Kidney epithelial cell (primary cell): Measurements from ENCODE around the gene ADGRG7. TPM values are rescaled to one million over a fixed set of nuclear protein-coding genes. Genes with fewer than 3 reads are reported as not detected.
"Not testable (repeated sequence)": the region's sequence is repeated elsewhere in the genome, so short reads cannot be mapped to it uniquely, and the experiment has no call there.

Experiments used
- DNase-seq: peaks from one replicate; pipeline ENCODE4 v3.0.0-alpha.2; 2010; ENCODE audit warnings: low read depth
- H3K27me3 ChIP-seq: 2 replicates; pipeline ENCODE4 v1.6.0; 2011; ENCODE audit warnings: low read length; ENCODE audit not compliant: control insufficient read depth, insufficient read depth
- H3K36me3 ChIP-seq: 2 replicates; pipeline ENCODE4 v1.5.1; 2011; ENCODE audit warnings: low read length; ENCODE audit not compliant: control insufficient read depth, insufficient read depth
- H3K4me3 ChIP-seq: 2 replicates; pipeline ENCODE4 v1.5.1; 2011; ENCODE audit warnings: low read depth, mild to moderate bottlenecking, control low read depth, low read length
- total RNA-seq: library from RNA; depleted of rRNA; stranded (reverse); fragments of >200 nt; gene quantifications from 2 replicates; pipeline ENCODE4 v1.2.3, GENCODE V29; 2015
- TF ChIP-seq, protein P1 (sequence below): IDR thresholded peaks from 2 replicates; pipeline ENCODE4 v1.5.1; 2011; ENCODE audit warnings: mild to moderate bottlenecking, moderate library complexity, low read length, control low read depth, inconsistent platforms; ENCODE audit not compliant: insufficient read depth, poor library complexity, severe bottlenecking

ADGRG7 gene
- total RNA-seq, 1 donor from 2014 or later, result not detected

DNA sequence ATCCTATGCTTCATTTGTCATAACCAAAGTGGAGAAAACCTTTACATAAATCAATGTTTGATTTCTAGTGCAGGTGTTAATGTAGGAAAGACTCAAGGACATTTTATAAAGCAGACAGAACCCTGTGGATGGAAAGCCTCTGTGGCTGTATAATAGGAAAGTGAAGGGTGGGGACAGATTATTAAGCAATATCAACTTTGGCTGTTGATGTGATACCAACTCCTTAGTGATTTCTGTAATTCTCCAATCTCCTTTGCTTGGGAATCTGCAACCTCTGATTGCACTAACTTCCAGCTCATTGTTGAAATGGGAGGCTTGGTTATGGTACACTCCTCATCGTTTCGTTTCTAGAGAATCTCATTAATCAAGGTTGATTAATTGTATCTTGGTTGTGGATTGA lies 29.3 kb upstream of the ADGRG7 start:
- Histone ChIP-seq H3K4me3 (no peak overlapping the region), H3K27me3 (no peaks in the 10 kb centered on the region), H3K36me3 (no peaks in the 10 kb centered on the region)
- no peak for DNase-seq
- TF ChIP-seq, protein P1, sequence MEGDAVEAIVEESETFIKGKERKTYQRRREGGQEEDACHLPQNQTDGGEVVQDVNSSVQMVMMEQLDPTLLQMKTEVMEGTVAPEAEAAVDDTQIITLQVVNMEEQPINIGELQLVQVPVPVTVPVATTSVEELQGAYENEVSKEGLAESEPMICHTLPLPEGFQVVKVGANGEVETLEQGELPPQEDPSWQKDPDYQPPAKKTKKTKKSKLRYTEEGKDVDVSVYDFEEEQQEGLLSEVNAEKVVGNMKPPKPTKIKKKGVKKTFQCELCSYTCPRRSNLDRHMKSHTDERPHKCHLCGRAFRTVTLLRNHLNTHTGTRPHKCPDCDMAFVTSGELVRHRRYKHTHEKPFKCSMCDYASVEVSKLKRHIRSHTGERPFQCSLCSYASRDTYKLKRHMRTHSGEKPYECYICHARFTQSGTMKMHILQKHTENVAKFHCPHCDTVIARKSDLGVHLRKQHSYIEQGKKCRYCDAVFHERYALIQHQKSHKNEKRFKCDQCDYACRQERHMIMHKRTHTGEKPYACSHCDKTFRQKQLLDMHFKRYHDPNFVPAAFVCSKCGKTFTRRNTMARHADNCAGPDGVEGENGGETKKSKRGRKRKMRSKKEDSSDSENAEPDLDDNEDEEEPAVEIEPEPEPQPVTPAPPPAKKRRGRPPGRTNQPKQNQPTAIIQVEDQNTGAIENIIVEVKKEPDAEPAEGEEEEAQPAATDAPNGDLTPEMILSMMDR, result no peak

DNA sequence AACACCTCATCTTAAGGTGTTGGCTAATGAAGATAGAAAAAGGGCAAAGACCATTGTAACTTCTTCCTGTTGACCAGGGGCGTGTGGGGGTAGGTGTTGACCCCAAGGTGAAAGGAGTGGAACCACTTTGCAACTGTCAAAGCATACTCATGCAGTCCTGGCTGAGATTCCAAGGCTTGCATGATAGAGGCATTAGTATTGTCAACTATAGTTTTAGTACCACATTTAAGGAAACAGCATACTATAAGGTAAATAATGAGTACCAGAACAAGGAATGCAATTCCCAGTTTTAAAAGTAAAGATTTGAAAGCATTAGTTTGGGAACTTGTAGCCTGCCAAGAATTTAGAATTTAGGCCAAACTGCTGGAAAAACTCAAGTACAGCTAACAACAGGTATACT lies 27.8 kb upstream of the ADGRG7 start:
- DNase-seq, result no peak
- Histone ChIP-seq H3K4me3 (no peak overlapping the region), H3K36me3 (no peaks in the 10 kb centered on the region), H3K27me3 (no peaks in the 10 kb centered on the region)
- TF ChIP-seq, protein P1, result no peak

DNA sequence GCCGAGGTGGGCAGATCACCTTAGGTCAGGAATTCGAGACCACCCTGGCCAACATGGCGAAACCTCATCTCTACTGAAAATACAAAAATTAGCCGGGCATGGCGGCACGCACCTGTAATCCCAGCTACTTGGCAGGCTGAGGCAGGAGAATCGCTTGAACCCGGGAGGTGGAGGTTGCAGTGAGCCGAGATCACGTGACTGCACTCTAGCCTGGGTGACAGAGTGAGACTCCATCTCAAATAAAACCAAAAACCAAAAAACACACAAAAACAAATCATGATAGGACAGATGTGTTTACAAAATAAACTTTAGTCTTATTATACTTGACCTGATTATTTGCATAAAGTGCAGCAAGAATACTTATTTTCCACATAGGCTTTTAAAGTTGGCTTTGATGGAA lies 27.2 kb upstream of the ADGRG7 start:
- not testable (repeated sequence) for H3K4me3 ChIP-seq, H3K27me3 ChIP-seq, DNase-seq, H3K36me3 ChIP-seq

DNA sequence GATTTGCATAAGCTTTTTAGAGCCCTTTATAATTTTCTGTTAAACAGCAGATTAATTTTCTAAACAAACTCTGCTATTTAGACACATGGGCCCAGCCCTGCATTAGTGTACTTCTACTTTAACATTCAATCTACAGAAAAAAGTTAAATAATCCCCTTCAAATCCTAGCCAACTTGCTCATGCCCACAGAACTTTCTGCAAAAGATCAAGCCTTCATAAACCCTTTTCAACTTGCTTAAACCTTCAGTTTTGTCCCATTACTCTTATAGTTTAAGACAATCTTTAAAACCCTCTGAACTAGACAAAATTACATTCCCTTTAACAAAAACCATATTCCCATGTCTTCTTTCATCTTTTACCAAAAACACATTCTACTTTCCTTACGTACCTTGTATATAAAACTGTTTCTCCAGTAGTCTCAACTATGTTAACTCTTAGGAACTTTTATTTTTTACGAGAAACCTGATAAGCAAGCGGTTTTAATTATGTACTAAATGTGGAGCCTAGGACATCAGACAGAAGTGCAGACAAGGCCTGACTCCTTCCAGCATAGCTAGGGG lies 25.2 kb upstream of the ADGRG7 start:
- TF ChIP-seq, protein P1, result no peak
- H3K4me3 ChIP-seq, result no peak overlapping the region
- no peak for DNase-seq
- H3K27me3 ChIP-seq, result no peaks in the 10 kb centered on the region
- H3K36me3 ChIP-seq, result no peaks in the 10 kb centered on the region

DNA sequence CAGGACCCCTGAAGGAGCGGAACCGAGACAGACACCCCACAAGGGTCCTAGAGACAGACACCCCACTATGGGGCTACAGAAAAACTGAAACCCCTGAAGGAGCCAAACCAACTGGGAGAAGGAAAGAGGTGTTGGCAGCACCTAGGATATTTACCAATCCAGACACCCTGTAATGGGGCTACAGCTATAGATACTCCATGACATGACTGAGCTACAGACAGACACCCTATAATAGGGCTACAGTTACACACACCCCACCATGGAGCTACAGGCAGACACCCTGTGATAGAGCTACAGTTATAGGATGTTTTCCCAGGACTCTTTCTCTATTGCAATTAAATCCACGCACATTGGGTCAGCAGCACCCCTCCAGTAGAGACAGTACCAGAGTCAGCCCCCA lies 22.6 kb upstream of the ADGRG7 start:
- TF ChIP-seq, protein P1, result no peak
- no peak for DNase-seq
- H3K27me3 ChIP-seq, result no peaks in the 10 kb centered on the region
- no peaks in the 10 kb centered on the region for H3K36me3 ChIP-seq
- H3K4me3 ChIP-seq, result no peak overlapping the region

DNA sequence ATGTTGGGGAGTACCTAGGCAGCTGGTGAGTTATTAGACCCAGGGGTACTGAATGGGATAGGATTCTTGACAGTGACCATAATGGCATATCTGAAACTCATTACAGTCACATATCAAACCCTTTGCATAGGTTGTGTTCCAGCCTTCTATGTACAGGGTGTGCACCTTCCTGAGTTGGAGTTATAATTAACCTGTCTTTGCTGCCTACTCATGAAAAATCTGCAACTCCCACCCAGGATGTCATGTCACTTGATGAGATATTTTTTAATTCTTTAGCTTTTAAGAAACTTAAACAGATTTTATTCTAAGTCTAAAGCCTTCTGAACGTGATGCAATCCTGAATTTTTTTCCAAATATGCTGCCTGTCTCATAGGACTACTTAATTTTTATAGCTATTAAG lies 21.1 kb upstream of the ADGRG7 start:
- H3K27me3 ChIP-seq, result no peaks in the 10 kb centered on the region
- TF ChIP-seq, protein P1, result no peak
- H3K4me3 ChIP-seq, result no peak overlapping the region
- H3K36me3 ChIP-seq, result no peaks in the 10 kb centered on the region
- DNase-seq, result no peak
